Ishikawa (cell line): Measurements from ENCODE around the gene ASIC3.

ENCODE experiments used
- CEBPB ChIP-seq: IDR thresholded peaks from 2 replicates; pipeline ENCODE4 v1.6.1; 2012
- CREB1 ChIP-seq: IDR thresholded peaks from 2 replicates; pipeline ENCODE4 v1.6.1; 2012; ENCODE audit warnings: low read depth
- EP300 ChIP-seq: IDR thresholded peaks from 2 replicates; pipeline ENCODE4 v1.6.1; 2012; ENCODE audit warnings: borderline replicate concordance
- FOXM1 ChIP-seq: IDR thresholded peaks from 2 replicates; pipeline ENCODE4 v1.6.1; 2012; ENCODE audit warnings: low read depth, borderline replicate concordance
- RAD21 ChIP-seq: IDR thresholded peaks from 2 replicates; pipeline ENCODE4 v1.6.1; 2012; ENCODE audit warnings: low read depth
- TAF1 ChIP-seq: IDR thresholded peaks from 2 replicates; pipeline ENCODE4 v1.6.1; 2012; ENCODE audit warnings: low read depth, mild to moderate bottlenecking
- TEAD4 ChIP-seq: IDR thresholded peaks from 2 replicates; pipeline ENCODE4 v1.6.1; 2012
- YY1 ChIP-seq: IDR thresholded peaks from 2 replicates; pipeline ENCODE4 v1.6.1; 2012; ENCODE audit warnings: low read depth
- TF ChIP-seq, protein P1 (sequence below): IDR thresholded peaks from 2 replicates; pipeline ENCODE4 v1.6.1; 2012; ENCODE audit warnings: low read depth, mild to moderate bottlenecking
- TF ChIP-seq, protein P2 (sequence below): IDR thresholded peaks from 2 replicates; pipeline ENCODE4 v1.6.1; 2012
- TF ChIP-seq, protein P3 (sequence below): IDR thresholded peaks from 2 replicates; pipeline ENCODE4 v1.6.1; 2012

DNA sequence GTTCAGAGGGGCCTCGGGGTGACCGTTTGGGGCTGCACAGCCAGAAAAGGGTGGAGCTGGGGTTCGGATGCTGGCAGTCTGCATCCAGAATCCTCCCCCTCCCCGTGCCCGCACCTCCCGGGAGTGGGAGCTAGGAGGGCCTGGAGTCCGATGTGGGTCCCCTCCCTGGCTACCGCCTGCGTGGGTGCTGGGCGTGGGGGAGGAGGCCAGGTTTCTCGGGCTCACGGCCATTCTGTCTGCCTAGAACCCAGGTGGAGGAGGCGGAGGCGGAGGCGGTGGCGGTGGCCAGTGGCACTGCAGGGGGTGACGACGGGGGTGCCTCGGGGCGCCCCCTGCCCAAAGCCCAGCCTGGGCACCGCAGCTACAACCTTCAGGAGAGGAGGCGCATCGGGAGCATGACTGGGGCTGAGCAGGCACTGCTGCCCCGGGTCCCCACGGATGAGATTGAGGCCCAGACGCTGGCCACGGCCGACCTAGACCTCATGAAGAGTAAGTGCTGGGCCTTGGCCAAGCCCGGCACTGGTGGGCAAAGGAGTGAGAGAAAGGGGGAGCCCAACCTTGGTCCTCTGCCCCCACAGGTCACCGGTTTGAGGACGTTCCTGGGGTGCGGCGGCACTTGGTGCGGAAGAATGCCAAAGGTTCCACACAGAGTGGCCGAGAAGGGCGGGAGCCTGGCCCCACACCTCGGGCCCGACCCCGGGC, 18.1 kb downstream of the ASIC3 start:
- TF ChIP-seq, protein P1, sequence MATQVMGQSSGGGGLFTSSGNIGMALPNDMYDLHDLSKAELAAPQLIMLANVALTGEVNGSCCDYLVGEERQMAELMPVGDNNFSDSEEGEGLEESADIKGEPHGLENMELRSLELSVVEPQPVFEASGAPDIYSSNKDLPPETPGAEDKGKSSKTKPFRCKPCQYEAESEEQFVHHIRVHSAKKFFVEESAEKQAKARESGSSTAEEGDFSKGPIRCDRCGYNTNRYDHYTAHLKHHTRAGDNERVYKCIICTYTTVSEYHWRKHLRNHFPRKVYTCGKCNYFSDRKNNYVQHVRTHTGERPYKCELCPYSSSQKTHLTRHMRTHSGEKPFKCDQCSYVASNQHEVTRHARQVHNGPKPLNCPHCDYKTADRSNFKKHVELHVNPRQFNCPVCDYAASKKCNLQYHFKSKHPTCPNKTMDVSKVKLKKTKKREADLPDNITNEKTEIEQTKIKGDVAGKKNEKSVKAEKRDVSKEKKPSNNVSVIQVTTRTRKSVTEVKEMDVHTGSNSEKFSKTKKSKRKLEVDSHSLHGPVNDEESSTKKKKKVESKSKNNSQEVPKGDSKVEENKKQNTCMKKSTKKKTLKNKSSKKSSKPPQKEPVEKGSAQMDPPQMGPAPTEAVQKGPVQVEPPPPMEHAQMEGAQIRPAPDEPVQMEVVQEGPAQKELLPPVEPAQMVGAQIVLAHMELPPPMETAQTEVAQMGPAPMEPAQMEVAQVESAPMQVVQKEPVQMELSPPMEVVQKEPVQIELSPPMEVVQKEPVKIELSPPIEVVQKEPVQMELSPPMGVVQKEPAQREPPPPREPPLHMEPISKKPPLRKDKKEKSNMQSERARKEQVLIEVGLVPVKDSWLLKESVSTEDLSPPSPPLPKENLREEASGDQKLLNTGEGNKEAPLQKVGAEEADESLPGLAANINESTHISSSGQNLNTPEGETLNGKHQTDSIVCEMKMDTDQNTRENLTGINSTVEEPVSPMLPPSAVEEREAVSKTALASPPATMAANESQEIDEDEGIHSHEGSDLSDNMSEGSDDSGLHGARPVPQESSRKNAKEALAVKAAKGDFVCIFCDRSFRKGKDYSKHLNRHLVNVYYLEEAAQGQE, result no peak
- TF ChIP-seq RAD21, result no peak
- no peak for TF ChIP-seq TAF1
- TF ChIP-seq CEBPB, result no peak
- TF ChIP-seq YY1, result no peak
- TF ChIP-seq EP300, result no peak
- no peak for TF ChIP-seq FOXM1
- TF ChIP-seq, protein P2, sequence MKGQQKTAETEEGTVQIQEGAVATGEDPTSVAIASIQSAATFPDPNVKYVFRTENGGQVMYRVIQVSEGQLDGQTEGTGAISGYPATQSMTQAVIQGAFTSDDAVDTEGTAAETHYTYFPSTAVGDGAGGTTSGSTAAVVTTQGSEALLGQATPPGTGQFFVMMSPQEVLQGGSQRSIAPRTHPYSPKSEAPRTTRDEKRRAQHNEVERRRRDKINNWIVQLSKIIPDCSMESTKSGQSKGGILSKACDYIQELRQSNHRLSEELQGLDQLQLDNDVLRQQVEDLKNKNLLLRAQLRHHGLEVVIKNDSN, result no peak
- TF ChIP-seq, protein P3, sequence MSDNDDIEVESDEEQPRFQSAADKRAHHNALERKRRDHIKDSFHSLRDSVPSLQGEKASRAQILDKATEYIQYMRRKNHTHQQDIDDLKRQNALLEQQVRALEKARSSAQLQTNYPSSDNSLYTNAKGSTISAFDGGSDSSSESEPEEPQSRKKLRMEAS, result no peak
- TF ChIP-seq CREB1, result no peak
- TF ChIP-seq TEAD4, result no peak
